Anterior cingulate cortex (tissue), 58 donors: ENCODE data around the gene ZNF24.
A peak's percentile ranks its signal among the peaks of the same experiment; 100 is the strongest.

Experiments used
- DNase-seq, 58 donors: peaks; one replicate each; lab custom pipeline; 2025; lab: John Stamatoyannopoulos, UW

ZNF24 gene

DNA sequence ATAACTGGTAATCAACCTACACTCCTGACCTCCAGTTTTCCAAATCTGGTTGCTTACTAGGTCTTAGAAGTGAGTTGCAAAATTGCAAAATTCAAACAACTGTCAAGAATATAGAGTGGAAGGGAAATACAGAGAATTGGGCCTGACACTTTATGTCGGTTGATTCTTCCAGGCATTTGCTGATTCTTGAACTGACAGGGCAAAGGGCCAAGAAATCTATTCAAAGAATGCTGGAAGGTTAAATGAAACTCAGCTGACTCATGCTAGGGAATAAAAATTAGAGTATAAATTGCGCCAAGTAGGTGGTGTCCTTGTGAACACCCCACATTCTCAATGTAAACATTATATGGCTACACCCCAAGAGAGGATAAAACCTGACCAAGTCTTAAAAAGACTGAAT lies 32.7 kb downstream of the ZNF24 start:
- no peak for DNase-seq

GRCh38 chr18:35306588-35307250 lies 37.5 kb downstream of the ZNF24 start:
- no peak for DNase-seq

GRCh38 chr18:35303610-35304009 lies 40.6 kb downstream of the ZNF24 start:
- DNase-seq = no peak

DNA sequence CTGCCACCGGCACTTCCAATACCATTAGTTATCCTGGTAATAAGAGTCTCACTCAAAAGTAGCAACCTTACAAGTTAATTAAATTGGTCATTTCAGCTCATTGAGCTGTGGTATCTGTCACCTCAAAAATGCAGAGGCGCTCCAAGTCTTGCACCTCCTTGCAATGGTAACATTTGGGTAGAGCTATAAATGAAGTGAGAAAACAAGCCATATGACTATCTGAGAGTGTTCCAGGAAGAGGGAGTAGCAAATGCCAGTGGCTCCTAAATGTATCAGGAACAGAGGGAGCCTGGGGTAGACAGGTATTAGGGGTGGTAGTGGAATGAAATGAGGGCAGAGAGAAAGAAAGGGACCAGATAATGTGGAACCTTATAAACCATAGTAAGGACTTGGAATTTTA lies 48.2 kb downstream of the ZNF24 start:
- peak in 3 of 58 donors; percentile 1 to 15 (median 3) for DNase-seq

DNA sequence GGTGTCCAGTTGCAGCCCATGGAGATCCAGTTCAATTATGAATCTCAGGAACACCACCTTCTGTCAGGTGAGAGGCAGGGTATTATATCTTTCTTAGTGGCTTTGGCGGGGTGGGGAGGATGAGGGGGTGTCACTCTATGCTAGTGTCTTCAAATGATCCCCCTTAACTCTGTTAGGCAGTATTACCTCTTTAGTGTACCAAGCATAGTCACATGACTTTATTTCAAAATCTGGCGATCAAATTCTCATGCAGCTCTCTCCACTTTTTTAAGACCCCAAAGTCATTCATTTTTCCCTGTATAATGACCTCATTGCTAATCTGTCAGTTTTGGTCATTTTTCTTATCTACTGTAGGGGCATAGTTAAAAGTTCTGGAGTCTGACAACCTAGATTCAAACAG lies 53.1 kb downstream of the ZNF24 start:
- DNase-seq = no peak

GRCh38 chr18:35290094-35290735 lies 54.0 kb downstream of the ZNF24 start, which contains the start of gene ZSCAN30:
ZSCAN30 (minus strand) TSS chr18:35290229; CDS start chr18:35264352, 25,877 bp downstream.
- DNase-seq = peak; percentile 66 to 96 (median 92)

DNA sequence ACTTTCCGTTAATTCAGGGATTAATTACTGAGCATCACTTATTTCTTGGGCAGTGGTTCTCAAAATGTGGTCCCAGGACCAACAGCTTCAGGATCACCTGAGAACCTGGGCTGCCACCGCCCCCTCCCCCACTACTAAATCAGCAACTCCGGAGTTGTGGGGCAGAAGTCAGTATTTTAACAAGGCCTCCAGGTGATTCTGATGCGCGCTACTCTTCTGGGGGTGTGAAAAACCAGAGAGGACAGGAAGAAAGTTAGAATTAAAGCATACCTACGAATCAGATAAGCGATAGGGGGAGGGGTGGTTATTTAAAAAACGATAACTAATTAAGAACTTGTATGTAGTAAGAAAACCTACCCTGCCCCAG lies 54.5 kb downstream of the ZNF24 start:
- DNase-seq = peak in 10 of 58 donors; percentile 7 to 67 (median 22)

DNA sequence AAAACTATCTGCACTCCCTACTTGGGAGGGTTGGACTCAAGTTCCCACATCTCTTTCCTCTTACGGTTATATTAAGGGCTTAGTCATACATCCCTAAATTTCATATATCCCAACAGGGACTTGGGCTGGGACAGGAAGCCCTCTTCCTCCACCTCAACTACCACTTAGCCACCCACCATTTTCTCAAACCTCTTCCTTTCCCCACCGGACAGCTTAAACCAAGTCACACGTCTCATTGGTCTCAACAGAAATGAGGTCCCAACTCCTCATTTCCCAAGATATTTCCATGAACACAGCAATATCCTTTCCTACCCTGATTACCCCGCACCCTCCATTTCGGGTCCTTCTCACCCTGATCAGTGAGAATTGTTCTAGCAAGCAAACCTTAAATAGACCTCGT lies 54.9 kb downstream of the ZNF24 start:
- DNase-seq = no peak

- DNase-seq = peak in 14 of 58 donors; percentile 6 to 56 (median 13)
Measured at GRCh38 chr18:35284841-35285240, 59.4 kb downstream of the ZNF24 start.

- no peak for DNase-seq
Measured at GRCh38 chr18:35283923-35284794, 60.1 kb downstream of the ZNF24 start.

DNA sequence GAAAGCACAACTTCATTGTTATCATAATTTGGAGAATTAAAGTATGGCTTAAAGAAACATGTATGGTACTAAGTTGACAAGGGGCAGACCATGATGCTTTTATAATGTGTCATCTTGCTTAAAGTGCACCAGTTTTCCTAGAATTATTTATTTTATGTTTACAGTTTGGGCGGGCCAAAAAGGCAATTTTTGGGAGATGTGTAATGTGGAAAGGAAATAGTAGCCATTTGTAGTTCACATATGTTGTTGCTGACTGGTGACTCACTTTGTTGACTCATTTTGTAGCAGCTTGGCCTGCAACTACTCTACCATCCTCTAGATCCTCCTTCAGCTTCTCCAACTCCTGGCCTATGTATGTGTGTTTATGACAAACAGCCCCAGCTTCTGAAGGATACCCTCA lies 61.9 kb downstream of the ZNF24 start:
- DNase-seq = no peak
